ENCODE measurements around the gene ERCC5.

Gene ERCC5

DNA sequence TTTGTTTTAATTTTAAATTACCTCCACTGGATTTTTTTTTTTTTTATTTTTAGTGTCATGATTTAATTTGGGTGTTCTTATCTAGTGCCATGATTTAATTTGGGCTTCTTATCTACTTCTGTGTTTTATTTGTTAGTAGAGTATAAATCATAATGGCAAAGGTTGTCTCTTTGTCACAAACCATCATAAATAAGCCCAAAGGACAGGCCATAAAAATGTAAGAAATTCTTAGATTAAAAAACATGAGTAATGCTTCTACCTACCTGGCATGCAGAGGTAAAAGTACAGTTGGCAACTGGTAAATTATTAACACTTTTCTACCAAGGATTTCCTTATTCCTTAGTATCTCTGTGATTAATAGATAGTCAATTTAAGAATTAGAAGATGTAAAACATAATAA is 55.2 kb downstream of the ERCC5 start:
- H3K27ac Mint-ChIP-seq, result no peak overlapping the region
- H3K4me1 Mint-ChIP-seq, result no peaks in the 10 kb centered on the region
- H3K9me3 Mint-ChIP-seq, result no peaks in the 10 kb centered on the region
- TF ChIP-seq CTCF (IDR thresholded peaks at IDR 0.05; ENCODE audit: unreplicated experiment in 3 of 3), result no peak
- peaks cover 15% of the 10 kb centered on the region for H3K27me3 Mint-ChIP-seq (ENCODE audit: low read depth)
- H3K4me3 Mint-ChIP-seq, result no peak overlapping the region
- no peaks in the 10 kb centered on the region for H3K36me3 Mint-ChIP-seq (ENCODE audit: low read depth)

DNA sequence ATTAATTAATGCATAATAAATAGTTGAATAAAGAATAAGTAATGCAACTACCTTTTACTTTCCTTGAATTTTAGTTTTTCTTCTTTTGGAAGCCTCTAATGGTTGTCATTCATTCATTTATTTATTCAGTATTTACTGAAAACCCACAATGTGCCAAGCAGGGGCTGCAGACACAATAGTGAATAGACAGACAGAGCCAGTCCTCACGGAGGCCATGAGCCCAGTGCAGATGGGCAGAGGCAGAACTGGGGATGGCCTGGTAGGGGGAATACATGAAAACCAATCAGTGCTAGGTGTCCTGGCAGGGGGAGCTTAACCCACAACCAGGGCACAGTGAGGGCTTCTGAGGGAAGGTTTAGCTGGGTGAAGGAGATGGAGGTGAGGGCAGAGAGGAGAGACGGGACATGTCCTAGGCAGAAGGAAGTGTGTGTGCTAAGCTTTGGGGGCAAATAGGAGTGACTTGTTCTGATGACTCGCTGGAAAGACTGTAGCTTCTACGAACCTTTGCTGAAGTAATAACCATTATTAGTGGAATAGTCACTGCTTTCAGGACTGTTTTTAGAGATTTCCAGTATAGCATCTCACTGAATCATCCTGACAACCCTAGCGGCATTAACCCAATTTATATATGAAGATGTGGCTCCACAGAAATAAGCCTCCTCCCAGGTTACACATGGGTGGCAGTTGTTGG is 55.9 kb downstream of the ERCC5 start:
- Mint-ChIP-seq H3K27me3 (ENCODE audit: low read depth) (peaks cover 15% of the 10 kb centered on the region), H3K4me1 (no peaks in the 10 kb centered on the region), H3K36me3 (ENCODE audit: low read depth) (no peaks in the 10 kb centered on the region), H3K27ac (peak overlapping the region in 1 of 3 experiments; percentile 53), H3K9me3 (no peaks in the 10 kb centered on the region), H3K4me3 (no peak overlapping the region)
- no peak for TF ChIP-seq CTCF (IDR thresholded peaks at IDR 0.05; ENCODE audit: unreplicated experiment in 3 of 3)

GRCh38 chr13:102902789-102903347 is 57.0 kb downstream of the ERCC5 start:
- TF ChIP-seq CTCF (IDR thresholded peaks at IDR 0.05; ENCODE audit: unreplicated experiment in 3 of 3), result no peak
- H3K27ac Mint-ChIP-seq, result no peak overlapping the region
- no peaks in the 10 kb centered on the region for H3K9me3 Mint-ChIP-seq
- H3K4me1 Mint-ChIP-seq, result no peaks in the 10 kb centered on the region
- H3K36me3 Mint-ChIP-seq (ENCODE audit: low read depth), result no peaks in the 10 kb centered on the region
- peaks cover 15% of the 10 kb centered on the region for H3K27me3 Mint-ChIP-seq (ENCODE audit: low read depth)
- no peak overlapping the region for H3K4me3 Mint-ChIP-seq

DNA sequence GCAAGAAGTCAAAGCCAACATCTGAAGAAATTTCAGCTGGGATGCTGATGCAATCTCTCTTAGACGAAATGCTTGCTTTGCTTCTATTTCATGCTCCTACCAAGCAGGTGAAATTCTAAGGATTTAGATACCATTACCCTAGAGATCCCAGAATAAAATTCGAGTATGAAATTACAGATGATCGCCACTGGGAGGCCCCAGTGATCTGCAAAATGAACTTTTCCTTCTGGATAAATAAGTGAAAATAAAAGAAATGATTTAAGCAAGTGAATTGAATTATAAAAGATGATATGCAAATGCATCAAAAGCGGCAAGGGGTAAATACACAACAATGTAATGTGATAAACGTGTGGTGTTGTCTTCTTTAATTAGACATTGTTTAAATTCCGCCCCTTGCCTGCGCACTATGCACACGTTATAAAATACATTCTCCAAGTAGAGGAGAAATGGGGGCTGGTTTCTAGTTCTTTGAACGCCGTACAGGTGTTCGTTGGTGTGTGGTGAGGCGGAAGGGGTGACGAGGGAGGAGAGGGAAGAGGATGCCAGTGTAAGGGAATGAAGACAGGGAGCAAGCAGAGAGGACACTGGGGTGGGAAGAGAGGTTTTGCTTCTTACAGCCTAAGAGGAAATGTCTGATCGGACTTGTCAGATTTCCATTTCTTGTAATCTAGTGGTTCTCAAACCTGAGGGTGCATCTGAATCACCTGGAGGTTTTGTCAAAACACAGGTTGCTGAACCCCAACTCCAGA is 58.0 kb downstream of the ERCC5 start:
- H3K4me3 Mint-ChIP-seq, result no peak overlapping the region
- peak overlapping the region in 1 of 3 experiments; percentile 33 for H3K27ac Mint-ChIP-seq
- H3K9me3 Mint-ChIP-seq, result no peaks in the 10 kb centered on the region
- H3K27me3 Mint-ChIP-seq (ENCODE audit: low read depth), result peaks cover 15% of the 10 kb centered on the region
- peak; percentile 49 to 60 (median 49) for TF ChIP-seq CTCF (IDR thresholded peaks at IDR 0.05; ENCODE audit: unreplicated experiment in 3 of 3)
- no peaks in the 10 kb centered on the region for H3K36me3 Mint-ChIP-seq (ENCODE audit: low read depth)
- H3K4me1 Mint-ChIP-seq, result no peaks in the 10 kb centered on the region

GRCh38 chr13:102904408-102904862 is 58.6 kb downstream of the ERCC5 start:
- Mint-ChIP-seq H3K27ac (peak overlapping the region in 1 of 3 experiments; percentile 16), H3K27me3 (ENCODE audit: low read depth) (peaks cover 15% of the 10 kb centered on the region), H3K36me3 (ENCODE audit: low read depth) (no peaks in the 10 kb centered on the region), H3K9me3 (no peaks in the 10 kb centered on the region), H3K4me1 (no peaks in the 10 kb centered on the region), H3K4me3 (no peak overlapping the region)
- no peak for TF ChIP-seq CTCF (IDR thresholded peaks at IDR 0.05; ENCODE audit: unreplicated experiment in 3 of 3)

Data from nephron (organoid).